GM12878 (cell line): Measurements from ENCODE around the gene WDR19. TPM values are rescaled to one million over a fixed set of nuclear protein-coding genes. Genes with fewer than 3 reads are reported as not detected.

Source experiments
- ATAC-seq: fragments of 200-7000 bp; cut with Tn5 transposase; 3 replicates; pipeline ENCODE4 v1.9.1; 2020; ENCODE audit warnings: mild to moderate bottlenecking, moderate library complexity
- BruUV-seq: library from RNA; stranded (reverse); fragments of 400-500 nt; replicated peaks from 2 replicates; lab custom pipeline; 2021; lab: Mats Ljungman, UMichigan
- CTCF ChIA-PET: fragments of 300-600 bp; sonication (Branson Sonifier 250); formaldehyde crosslinking; extraction: SDS; loops from one replicate; lab custom pipeline; 2021; ENCODE audit warnings: inconsistent platforms; lab: Yijun Ruan, JAX
- POLR2A ChIA-PET: fragments of 350-600 bp; formaldehyde crosslinking; extraction: SDS; loops from one replicate; lab custom pipeline; 2021; ENCODE audit warnings: inconsistent platforms; lab: Charles Lee
- RAD21 ChIA-PET: fragments of 300-600 bp; sonication (Branson Sonifier 250); formaldehyde crosslinking; loops from one replicate; lab custom pipeline; 2023; ENCODE audit warnings: antibody characterized with exemption; ENCODE audit not compliant: unreplicated experiment; lab: Charles Lee
- SMC1A ChIA-PET: fragments of 300-600 bp; sonication (Branson Sonifier 250); formaldehyde crosslinking; loops from one replicate; lab custom pipeline; 2023; ENCODE audit not compliant: unreplicated experiment, uncharacterized antibody; lab: Charles Lee
- DNase-seq: peaks from one replicate; pipeline ENCODE4 v3.0.0-alpha.2; 2011; ENCODE audit warnings: low read depth, low spot score
- FAIRE-seq: peaks from 3 replicates; lab custom pipeline; 2011; peaks lifted over from hg19 to GRCh38; lab: Jason Lieb, UNC
- H2AFZ ChIP-seq: 2 replicates; pipeline ENCODE4 v1.6.0; 2011; ENCODE audit warnings: low read depth, low read length, control low read depth; ENCODE audit not compliant: control insufficient read depth
- H3K27ac ChIP-seq: 2 replicates; pipeline ENCODE4 v1.5.1; 2011; ENCODE audit warnings: control low read depth; ENCODE audit not compliant: control insufficient read depth, insufficient read depth
- H3K27me3 ChIP-seq, 2 experiments: replicated peaks in 1 of 2; 2 replicates each; pipeline versions ENCODE4 v1.6.0 to v1.6.1; 2011; ENCODE audit warnings: low read length in 1 of 2; ENCODE audit not compliant: control insufficient read depth in 2 of 2, insufficient read depth in 2 of 2
- H3K36me3 ChIP-seq, 2 experiments: 2 replicates each; pipeline ENCODE4 v1.5.1; 2011; ENCODE audit warnings: low read length in 1 of 2; ENCODE audit not compliant: control insufficient read depth in 2 of 2, insufficient read depth in 2 of 2
- H3K4me1 ChIP-seq: 2 replicates; pipeline ENCODE4 v1.6.1; 2011; ENCODE audit warnings: mild to moderate bottlenecking, low read length, moderate library complexity, mixed read lengths; ENCODE audit not compliant: control insufficient read depth, insufficient read depth
- H3K4me2 ChIP-seq: 2 replicates; pipeline ENCODE4 v1.6.0; 2011; ENCODE audit warnings: control low read depth; ENCODE audit not compliant: control insufficient read depth, insufficient read depth
- H3K4me3 ChIP-seq: fragments of 200-600 bp; sonication (generic); 2 replicates; pipeline ENCODE4 v1.5.1; 2016
- H3K79me2 ChIP-seq: 2 replicates; pipeline ENCODE4 v1.6.0; 2011; ENCODE audit warnings: low read length; ENCODE audit not compliant: control insufficient read depth, insufficient read depth
- H3K9ac ChIP-seq: 2 replicates; pipeline ENCODE4 v1.8.0; 2011; ENCODE audit warnings: low read length, control low read depth, mixed read lengths; ENCODE audit not compliant: control insufficient read depth, insufficient read depth
- H3K9me3 ChIP-seq: replicated peaks from 3 replicates; pipeline ENCODE4 v1.5.1; 2011; ENCODE audit warnings: mild to moderate bottlenecking, low read length; ENCODE audit not compliant: control insufficient read depth, insufficient read depth
- H4K20me1 ChIP-seq: 2 replicates; pipeline ENCODE4 v1.6.0; 2011; ENCODE audit not compliant: control insufficient read depth, insufficient read depth
- CHD1 ChIP-seq: IDR thresholded peaks from 2 replicates; pipeline ENCODE4 v1.6.1; 2012; ENCODE audit warnings: low read depth, low read length, improper control_type of control experiment
- EED ChIP-seq: sonication (generic); IDR thresholded peaks from 2 replicates; pipeline ENCODE4 v1.6.1; 2016; ENCODE audit warnings: antibody characterized with exemption, low read depth
- FOXM1 ChIP-seq: IDR thresholded peaks from 2 replicates; pipeline ENCODE4 v1.6.1; 2012; ENCODE audit warnings: low read depth, mild to moderate bottlenecking, inconsistent platforms, low read length, moderate library complexity
- MEF2A ChIP-seq: IDR thresholded peaks from 2 replicates; pipeline ENCODE4 v1.6.1; 2011; ENCODE audit warnings: low read depth, mild to moderate bottlenecking, low read length, moderate library complexity; ENCODE audit not compliant: insufficient read depth
- NFYB ChIP-seq: IDR thresholded peaks from 2 replicates; pipeline ENCODE4 v1.6.1; 2011; ENCODE audit warnings: low read depth, mild to moderate bottlenecking, low read length, improper control_type of control experiment, moderate library complexity; ENCODE audit not compliant: insufficient read depth
- NR2C2 ChIP-seq: IDR thresholded peaks from 2 replicates; pipeline ENCODE4 v1.6.1; 2011; ENCODE audit warnings: borderline replicate concordance, low read depth; ENCODE audit not compliant: control insufficient read depth, insufficient read length
- SREBF1 ChIP-seq: IDR thresholded peaks from 2 replicates; pipeline ENCODE4 v1.6.1; 2012; ENCODE audit warnings: mild to moderate bottlenecking, low read length
- TCF3 ChIP-seq: IDR thresholded peaks from 2 replicates; pipeline ENCODE4 v1.6.1; 2012; ENCODE audit warnings: low read depth, mild to moderate bottlenecking, low read length, borderline replicate concordance; ENCODE audit not compliant: insufficient read depth
- WGBS: methylation state at CpG from one replicate; pipeline ENCODE4 v1.1.6; 2016; ENCODE audit warnings: low lambda C conversion rate; ENCODE audit not compliant: insufficient replicate concordance, insufficient coverage; ENCODE audit errors: missing lambda C conversion rate; 5-methylcytosine and 5-hydroxymethylcytosine counted together
- in situ Hi-C: fragments of 300-500 bp; cut with MboI; formaldehyde crosslinking; loops from 9 replicates; pipeline ENCODE4 v1.14.3; 2018; ENCODE audit warnings: mixed read lengths
- intact Hi-C: fragments of 100-400 bp; cut with micrococcal nuclease; formaldehyde crosslinking; loops from one replicate; pipeline ENCODE4 v1.14.2; 2022; ENCODE audit not compliant: unreplicated experiment
- polyA plus RNA-seq, 11 experiments: library from polyadenylated mRNA; depleted of rRNA in 4 of 11; unstranded in 6 of 11; stranded (reverse) in 5 of 11; fragments of >200 nt; fragmentation: Nextera tagmentation in 4 of 11; fragmentation: Illumina TruSeq in 1 of 11; extraction: Ambion mirVana in 4 of 11; extraction: Trizol in 1 of 11; gene quantifications; 1 replicate in 1 of 11; 2 replicates in 10 of 11; pipeline versions ENCODE4 v1.2.1 to v1.2.3, GENCODE V29; 2011 to 2016; ENCODE audit warnings: inconsistent platforms in 2 of 11, missing spikeins in 2 of 11, low read depth in 1 of 11
- total RNA-seq, 4 experiments: library from RNA; depleted of rRNA in 3 of 4; stranded (reverse); fragments of >200 nt in 3 of 4; fragmentation: Illumina TruSeq in 1 of 4; extraction: Trizol in 1 of 4; gene quantifications; 2 replicates each; pipeline versions ENCODE4 v1.2.1 to v1.2.3, GENCODE V29; 2013 to 2021
- TF ChIP-seq, protein P1 (sequence below): fragments of 450-650 bp; IDR thresholded peaks from 2 replicates; pipeline ENCODE4 v1.6.1; 2014; ENCODE audit warnings: mild to moderate bottlenecking
- TF ChIP-seq, protein P2 (sequence below): IDR thresholded peaks from 2 replicates; pipeline ENCODE4 v1.6.1; 2011; ENCODE audit warnings: borderline replicate concordance, low read depth, mild to moderate bottlenecking, moderate library complexity, low read length; ENCODE audit not compliant: insufficient read depth, poor library complexity, severe bottlenecking
- TF ChIP-seq, protein P3 (sequence below): fragments of 450-650 bp; formaldehyde crosslinking; IDR thresholded peaks from 2 replicates; pipeline ENCODE4 v1.4.0; 2022; ENCODE audit warnings: mild to moderate bottlenecking, moderate library complexity
- TF ChIP-seq, protein P4 (sequence below): fragments of 450-650 bp; IDR thresholded peaks from 2 replicates; pipeline ENCODE4 v1.6.1; 2018; ENCODE audit warnings: mild to moderate bottlenecking, low read depth, moderate library complexity; ENCODE audit not compliant: partially characterized antibody

Gene WDR19
- total and polyA plus RNA-seq, 10 of the 15 experiments (the other 5 are each of a cell fraction or from before 2014, with no cell fraction given): 3.5 to 15.4 (median 7.3) TPM

DNA sequence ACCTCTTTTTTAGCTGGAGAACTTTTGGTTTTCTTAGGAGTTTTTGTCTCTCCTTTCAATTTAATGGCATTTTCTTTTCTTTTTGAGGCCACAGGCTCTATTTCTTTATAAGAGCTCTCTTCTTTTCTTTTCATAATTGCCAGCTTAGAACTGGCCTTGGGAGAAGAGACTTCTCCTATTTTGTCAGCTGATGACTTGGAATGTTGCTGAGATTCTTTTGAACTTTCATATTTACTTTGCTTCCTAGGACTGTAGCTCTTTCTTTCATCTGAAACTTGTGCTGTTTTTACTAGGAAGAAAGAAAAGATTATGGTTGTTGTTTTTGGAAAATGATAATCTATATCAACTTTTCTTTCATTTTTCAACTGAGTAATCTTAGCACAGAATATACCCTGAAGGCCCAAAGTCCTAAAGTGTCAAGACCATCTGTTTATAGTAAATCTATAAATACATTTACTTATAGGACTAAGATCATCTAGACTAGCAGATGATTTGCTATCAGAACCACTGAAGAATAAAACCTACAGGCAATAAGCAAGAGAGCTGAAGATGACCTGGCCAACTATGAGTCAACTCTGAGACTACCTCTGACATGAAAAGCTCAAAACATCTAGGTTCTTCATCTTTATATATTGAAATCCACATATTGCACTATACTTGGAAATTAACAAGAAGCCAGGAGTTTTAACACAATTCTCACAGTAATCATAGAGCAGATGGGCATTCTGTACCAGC, 138.2 kb downstream of the WDR19 start (continued):
- no peak for TF ChIP-seq MEF2A

DNA sequence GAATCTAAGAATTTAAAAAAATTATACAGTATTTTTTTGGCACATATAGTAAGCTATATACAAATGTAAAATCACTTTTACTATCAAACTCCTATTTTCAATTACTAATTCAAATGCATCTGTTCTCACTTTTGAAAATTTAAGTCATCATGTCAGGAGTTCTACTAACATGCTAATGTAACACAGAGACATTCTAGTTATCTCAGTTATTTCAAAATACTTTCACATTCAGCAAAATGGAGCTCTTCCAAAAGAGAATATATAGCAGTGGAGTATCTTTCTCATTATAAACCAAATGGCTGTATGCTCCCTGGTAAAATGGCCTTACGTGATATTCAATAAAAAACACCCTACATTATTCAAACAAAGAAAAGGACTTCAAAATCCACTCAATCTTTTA, 141.5 kb downstream of the WDR19 start:
- Histone ChIP-seq H4K20me1 (no peaks in the 10 kb centered on the region), H3K36me3 (peaks cover 0 to 20% of the 10 kb centered on the region in 2 experiments; a peak in 3 of 4 replicates), H3K27ac (no peak overlapping the region), H3K4me1 (no peaks in the 10 kb centered on the region), H3K27me3 (no peaks in the 10 kb centered on the region), H3K4me3 (no peak overlapping the region), H3K4me2 (no peak overlapping the region), H3K9me3 (no peaks in the 10 kb centered on the region), H3K79me2 (no peaks in the 10 kb centered on the region), H2AFZ (no peak overlapping the region), H3K9ac (no peak overlapping the region)
- DNase-seq (no peak), FAIRE-seq (no peak), ATAC-seq (no peak)
- no TSS peak for BruUV-seq
- 88% methylated on average over 1 of the region's 1 CpG for WGBS
- SMC1A ChIA-PET: interaction anchor here (1.0 to 1.3 kb wide), 2 partner anchors 17 to 136 kb away, joined by 3 read pairs; no protein-coding TSS in a partner anchor
- intact Hi-C loops: no loop called here
- CTCF ChIA-PET: interaction anchor here (0.6 to 1.2 kb wide), 2 partner anchors 31 to 50 kb away, joined by 3 read pairs; no protein-coding TSS in a partner anchor
- POLR2A ChIA-PET: no interaction called here
- in situ Hi-C loops: no loop called here
- RAD21 ChIA-PET: no interaction called here
- TF ChIP-seq NR2C2 (no peak), EED (no peak), TCF3 (no peak), CHD1 (no peak), SREBF1 (no peak), FOXM1 (no peak), NFYB (no peak)
- TF ChIP-seq, protein P1, sequence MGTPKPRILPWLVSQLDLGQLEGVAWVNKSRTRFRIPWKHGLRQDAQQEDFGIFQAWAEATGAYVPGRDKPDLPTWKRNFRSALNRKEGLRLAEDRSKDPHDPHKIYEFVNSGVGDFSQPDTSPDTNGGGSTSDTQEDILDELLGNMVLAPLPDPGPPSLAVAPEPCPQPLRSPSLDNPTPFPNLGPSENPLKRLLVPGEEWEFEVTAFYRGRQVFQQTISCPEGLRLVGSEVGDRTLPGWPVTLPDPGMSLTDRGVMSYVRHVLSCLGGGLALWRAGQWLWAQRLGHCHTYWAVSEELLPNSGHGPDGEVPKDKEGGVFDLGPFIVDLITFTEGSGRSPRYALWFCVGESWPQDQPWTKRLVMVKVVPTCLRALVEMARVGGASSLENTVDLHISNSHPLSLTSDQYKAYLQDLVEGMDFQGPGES: no peak
- TF ChIP-seq, protein P2, sequence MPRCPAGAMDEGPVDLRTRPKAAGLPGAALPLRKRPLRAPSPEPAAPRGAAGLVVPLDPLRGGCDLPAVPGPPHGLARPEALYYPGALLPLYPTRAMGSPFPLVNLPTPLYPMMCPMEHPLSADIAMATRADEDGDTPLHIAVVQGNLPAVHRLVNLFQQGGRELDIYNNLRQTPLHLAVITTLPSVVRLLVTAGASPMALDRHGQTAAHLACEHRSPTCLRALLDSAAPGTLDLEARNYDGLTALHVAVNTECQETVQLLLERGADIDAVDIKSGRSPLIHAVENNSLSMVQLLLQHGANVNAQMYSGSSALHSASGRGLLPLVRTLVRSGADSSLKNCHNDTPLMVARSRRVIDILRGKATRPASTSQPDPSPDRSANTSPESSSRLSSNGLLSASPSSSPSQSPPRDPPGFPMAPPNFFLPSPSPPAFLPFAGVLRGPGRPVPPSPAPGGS: no peak
- TF ChIP-seq, protein P3, sequence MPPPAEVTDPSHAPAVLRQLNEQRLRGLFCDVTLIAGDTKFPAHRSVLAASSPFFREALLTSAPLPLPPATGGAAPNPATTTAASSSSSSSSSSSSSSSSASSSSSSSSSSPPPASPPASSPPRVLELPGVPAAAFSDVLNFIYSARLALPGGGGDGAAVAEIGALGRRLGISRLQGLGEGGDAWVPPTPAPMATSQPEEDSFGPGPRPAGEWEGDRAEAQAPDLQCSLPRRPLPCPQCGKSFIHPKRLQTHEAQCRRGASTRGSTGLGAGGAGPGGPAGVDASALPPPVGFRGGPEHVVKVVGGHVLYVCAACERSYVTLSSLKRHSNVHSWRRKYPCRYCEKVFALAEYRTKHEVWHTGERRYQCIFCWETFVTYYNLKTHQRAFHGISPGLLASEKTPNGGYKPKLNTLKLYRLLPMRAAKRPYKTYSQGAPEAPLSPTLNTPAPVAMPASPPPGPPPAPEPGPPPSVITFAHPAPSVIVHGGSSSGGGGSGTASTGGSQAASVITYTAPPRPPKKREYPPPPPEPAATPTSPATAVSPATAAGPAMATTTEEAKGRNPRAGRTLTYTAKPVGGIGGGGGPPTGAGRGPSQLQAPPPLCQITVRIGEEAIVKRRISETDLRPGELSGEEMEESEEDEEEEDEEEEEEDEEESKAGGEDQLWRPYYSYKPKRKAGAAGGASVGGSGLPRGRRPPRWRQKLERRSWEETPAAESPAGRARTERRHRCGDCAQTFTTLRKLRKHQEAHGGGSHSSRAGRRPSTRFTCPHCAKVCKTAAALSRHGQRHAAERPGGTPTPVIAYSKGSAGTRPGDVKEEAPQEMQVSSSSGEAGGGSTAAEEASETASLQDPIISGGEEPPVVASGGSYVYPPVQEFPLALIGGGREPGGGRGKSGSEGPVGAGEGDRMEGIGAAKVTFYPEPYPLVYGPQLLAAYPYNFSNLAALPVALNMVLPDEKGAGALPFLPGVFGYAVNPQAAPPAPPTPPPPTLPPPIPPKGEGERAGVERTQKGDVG (CRISPR knock-in tag): no peak
- TF ChIP-seq, protein P4, sequence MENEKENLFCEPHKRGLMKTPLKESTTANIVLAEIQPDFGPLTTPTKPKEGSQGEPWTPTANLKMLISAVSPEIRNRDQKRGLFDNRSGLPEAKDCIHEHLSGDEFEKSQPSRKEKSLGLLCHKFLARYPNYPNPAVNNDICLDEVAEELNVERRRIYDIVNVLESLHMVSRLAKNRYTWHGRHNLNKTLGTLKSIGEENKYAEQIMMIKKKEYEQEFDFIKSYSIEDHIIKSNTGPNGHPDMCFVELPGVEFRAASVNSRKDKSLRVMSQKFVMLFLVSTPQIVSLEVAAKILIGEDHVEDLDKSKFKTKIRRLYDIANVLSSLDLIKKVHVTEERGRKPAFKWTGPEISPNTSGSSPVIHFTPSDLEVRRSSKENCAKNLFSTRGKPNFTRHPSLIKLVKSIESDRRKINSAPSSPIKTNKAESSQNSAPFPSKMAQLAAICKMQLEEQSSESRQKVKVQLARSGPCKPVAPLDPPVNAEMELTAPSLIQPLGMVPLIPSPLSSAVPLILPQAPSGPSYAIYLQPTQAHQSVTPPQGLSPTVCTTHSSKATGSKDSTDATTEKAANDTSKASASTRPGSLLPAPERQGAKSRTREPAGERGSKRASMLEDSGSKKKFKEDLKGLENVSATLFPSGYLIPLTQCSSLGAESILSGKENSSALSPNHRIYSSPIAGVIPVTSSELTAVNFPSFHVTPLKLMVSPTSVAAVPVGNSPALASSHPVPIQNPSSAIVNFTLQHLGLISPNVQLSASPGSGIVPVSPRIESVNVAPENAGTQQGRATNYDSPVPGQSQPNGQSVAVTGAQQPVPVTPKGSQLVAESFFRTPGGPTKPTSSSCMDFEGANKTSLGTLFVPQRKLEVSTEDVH: no peak
